ENCODE results near the gene INAFM1.
"Not testable (repeated sequence)": the region's sequence is repeated elsewhere in the genome, so short reads cannot be mapped to it uniquely, and the experiment has no call there.

INAFM1 gene

DNA sequence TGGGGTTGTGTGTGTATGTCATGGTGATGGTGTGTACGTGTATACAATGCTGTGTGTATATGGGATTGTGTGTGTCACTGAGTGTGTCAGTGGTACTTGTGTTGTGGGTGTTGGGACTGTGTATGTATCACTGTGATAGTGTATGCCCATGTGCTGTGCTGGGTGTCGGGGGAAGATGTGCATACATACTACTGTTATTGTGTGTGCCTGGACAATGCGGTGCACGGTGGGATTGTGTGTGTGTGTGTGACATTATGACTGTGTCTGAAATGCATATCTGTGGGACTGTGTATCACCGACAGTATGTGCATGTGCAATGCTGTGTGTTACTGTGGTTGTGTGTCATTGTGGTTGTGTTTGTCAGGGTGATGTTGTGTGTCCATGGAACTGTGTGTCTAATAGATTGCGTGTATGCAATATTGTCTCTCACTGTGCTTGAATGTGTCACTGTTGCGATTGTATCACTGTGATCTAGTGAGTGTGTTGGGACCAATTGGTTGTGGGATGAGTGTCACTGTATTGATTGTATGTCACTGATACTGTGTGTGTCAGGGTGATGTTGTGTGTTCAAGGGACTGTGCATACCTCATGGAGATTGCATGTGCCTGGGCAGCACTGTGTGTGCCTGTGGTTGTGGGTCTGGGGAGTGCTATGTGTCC lies 32.6 kb upstream of the INAFM1 start:
- DNase-seq: no peak

DNA sequence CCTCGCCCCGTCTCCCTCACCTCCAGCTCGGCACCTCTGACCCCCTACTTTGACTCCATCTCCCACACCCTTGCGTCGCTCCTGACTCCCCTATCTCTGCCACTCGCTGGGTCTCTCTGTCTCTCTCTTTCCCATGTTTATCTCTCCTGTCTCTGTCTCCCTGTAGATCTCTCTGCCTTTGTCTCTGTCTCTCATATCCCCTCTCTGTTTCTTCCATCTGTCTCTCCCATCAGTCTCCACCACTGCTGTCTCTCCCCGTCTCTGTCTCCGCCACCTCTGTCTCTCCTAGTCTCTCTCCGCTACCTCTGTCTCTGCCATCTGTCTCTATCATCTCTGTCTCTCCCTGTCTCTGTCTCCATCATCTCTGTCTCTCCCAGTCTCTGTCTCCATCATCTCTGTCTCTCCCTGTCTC lies 31.3 kb upstream of the INAFM1 start:
- DNase-seq: no peak

DNA sequence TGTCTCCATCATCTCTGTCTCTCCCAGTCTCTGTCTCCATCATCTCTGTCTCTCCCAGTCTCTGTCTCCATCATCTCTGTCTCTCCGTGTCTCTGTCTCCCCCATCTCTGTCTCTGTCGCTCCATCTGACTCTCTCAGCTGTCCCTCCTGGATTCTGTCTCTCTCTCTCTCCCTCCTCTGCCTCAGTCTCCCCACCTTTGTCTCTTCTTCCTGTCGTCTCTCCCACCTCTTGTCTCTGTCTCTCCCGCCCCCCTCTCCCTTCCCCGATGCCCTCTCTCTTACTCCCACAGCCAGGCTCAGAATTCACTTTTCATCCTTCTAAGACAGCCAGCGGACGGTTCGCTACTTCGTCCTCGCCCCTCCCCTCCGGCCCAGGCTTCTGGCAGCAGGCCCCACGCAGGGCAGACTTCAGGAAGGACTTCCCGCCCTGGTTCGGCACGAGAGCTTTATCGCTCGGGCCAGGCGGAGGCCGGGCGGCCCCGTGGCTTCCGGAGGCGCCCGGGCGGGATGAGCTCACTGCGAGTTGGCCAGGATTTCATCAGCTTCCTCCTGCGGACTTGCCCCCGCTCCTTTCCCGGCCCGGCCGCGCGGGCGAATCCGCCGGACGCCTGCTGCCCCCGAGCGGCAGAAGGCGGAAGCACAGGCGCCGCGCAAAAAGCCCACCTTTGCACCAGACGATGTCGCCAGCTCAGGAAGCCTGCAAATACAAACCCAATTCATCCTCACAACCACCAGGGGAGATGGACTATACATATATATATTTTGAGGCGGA lies 30.7 kb upstream of the INAFM1 start:
- peak; percentile 77 for DNase-seq

DNA sequence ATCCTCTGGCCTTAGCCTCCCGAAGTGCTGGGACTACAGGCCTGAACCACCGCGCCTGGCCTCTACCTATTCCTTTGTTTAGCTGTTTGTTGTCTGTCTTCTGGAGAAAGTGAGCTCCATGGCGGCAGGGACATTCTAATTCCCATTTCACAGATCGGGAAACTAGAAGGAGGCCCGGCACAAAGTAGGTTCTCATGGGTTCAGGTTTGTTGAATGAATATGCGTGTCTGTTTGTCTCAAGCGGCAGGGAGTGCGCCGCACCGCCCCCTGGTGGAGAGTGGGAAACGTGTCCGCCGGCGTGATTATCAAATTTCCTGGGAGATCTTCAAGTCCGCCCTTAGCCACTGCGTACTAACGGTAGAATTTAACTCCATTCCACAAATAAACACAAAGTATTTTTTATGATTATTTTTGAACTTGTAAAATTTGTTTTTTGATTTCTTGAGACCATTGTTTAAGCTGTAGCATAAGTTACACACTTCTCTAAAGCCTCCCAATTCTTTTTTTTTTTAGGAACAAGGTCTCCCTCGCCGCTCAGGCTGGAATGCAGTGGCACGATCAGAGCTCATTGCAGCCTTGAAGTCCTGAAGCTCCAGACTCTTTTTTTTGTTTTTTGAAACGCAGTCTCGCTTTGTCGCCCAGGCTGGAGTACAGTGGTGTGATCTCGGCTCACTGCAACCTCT lies 27.2 kb upstream of the INAFM1 start:
- peak; percentile 27 for DNase-seq

DNA sequence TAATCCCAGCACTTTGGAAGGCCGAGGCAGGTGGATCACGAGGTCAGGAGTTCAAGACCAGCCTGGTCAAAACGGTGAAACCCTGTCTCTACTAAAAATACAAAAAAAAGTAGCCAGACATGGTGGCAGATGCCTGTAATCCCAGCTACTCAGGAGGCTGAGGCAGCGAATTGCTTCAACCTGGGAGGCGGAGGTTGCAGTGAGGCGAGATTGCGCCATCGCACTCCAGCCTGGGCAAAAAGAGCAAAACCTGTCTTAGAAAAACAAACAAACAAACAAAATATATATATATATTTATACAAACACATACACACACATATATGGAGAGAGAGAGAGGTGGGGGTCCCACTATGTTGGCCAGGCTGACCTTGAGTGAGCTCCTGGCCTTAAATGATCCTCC lies 21.7 kb upstream of the INAFM1 start:
- not testable (repeated sequence) for DNase-seq

DNA sequence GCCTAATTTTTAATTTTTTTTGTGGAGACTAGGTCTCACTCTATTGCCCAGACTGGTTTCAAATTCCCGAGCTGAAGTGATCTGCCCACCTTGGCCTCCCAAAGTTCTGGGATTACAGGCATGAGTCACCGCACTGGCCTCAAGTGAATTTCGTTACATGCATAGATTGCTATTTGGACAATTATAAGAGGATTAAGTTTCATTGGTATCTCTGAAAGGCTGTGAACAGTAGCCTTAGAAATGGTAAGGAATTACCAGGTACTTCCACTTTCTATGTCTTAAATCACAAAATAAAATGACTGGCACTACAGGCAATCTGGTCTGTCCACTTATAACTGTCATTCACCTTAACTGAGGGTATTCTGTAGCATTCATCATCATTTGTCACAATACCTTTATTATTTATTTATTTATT lies 21.2 kb upstream of the INAFM1 start:
- DNase-seq: no peak

DNA sequence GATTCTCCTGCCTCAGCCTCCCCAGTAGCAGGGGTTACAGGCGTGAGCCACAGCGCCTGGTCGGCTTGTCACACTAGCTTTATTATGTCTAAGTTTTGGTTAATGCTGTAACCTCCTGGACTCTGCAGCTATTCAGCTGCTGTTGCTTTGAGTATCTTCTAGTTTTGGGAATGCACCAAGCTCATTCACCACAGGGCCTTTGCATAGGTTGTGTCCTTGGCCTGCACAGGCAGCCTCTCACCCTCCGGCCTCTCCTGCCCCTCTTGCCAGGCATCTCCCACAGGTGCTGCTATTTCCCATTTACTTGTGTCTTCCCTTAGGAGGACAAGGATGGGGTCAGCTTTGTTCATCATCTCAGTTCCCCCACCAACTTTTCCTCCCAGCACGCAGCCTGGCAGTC lies 20.7 kb upstream of the INAFM1 start:
- no peak for DNase-seq

DNA sequence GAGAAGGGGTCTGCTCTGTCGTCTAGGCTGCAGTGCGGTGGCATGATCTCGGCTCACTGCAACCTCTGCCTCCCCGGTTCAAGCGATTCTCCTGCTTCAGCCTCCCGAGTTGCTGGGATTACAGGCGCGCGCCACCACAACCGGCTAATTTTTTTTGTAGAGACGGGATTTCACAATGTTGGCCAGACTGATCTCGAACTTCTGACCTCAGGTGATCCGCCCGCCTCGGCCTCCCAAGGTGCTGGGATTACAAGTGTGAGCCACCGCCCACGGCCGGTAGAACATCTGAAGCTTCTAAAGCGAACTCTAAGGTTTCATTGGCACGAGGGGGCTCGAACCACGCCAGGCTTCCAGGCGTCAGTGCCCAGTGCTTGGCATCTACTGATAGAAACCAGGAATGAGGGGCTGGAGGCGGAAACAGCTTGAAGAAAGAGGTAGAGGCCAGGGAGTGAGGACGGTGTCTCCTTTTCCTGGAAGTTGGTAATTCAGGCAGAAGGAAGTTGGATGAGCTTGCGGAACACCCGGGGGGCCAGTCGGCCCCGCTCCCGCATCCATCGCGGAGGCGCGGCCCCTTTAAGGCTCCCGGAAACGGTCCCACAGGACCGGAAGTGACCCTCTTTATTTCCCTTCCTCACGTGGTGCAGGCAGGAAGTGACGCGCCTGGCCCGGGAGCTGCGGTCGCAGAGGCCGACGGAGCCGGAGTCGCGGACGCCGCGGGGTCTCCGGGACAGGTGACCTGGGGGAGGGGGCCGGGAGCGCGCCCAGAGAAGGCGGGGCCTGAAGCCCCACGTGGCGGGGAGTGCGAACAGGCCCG lies 18.6 kb upstream of the INAFM1 start, which contains the start of gene CCDC9:
CCDC9 (plus strand) TSS at position 647 of the 814 bp plus-strand sequence. CDS start 1,876 bp downstream, outside the sequence.
- peak; percentile 100 for DNase-seq

DNA sequence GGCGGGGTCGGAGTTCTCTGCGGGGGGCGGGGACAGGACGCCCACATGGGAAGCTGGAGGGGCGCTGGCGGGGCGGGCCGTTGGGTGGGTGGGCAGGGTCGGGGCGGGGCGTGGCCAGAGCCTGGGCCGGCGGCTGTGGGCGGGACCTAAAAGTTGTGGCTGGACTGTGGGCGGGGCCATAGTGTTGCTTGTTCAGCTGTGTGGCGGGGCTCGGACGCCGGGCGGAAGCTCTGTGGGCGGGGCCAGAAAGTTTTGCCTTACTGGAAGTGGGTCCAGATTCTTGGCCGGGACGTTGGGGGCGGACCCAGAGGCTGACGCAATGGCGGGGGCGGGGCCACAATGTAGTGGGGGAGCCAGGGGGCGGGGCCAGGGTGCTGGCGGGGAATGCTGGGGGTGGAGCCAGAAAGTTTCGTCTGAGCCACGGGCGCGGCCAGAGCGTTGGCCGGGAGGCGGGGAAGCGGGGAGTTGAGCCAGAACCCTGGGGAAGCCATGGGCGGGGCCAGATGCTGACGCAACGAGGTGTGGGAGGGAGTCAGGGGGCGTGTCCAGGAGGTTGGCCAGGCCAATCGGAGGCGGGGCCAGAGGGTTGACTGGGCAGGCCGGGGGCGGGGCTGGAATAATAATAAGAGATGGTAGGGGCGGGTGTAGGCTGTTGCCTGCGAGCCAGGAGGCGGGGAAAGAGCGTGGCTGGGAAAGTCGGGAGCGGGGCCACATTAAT lies 17.8 kb upstream of the INAFM1 start:
- peak; percentile 100 for DNase-seq

DNA sequence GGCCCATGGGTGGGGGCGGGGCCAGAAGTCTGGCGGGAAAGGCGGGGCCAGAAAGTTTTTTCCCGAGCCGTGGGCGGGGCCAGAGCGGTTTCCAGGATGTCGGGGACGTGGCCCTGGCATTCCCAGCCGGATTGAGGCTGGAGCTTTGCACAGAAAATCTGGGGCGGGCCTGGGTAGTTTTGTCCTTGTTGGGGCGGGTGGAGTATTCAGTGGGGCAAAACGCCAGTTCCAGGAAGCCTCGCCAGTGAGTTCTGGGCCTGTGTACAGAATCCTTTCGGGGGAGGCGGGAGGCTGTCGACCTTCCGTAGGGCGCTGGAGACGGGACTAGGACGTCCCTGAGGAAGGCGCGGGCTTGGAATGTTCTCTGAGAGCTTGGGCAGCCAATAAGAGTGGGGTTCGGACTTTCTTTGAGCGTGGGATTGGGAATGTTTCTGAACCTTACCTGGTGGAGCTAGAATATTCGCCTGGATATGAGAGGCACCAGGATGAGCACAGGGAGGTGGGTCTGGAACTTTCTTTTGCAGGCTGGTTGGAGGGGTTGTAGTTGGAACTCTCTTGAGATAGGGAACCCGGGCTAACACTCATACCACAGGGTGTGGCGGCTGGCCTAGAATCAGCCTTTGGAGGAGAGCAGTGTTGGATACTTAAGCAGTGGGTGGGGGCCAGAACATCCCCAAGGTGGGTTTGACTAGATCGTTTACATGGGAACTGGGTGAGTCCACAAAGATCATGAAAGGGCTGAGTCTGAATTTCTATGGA lies 17.1 kb upstream of the INAFM1 start:
- peak; percentile 52 for DNase-seq

DNA sequence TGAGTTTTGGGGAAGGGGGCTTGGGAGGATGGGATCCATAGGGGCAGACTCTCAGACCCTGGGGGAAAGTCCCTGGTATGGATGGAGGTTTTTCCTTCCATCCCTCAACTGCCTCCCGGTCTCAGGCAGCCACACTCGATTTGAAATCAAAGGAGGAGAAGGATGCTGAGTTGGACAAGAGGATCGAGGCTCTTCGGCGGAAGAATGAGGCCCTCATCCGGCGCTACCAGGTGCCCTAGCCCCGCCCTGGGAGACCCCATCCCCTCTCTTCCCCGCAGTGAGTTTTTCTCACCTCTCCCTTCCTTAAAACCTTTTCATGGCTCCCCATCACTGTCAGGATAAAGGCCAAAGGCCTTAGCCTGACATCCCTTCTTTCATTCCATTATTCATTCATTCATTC lies 16.3 kb upstream of the INAFM1 start:
- no peak for DNase-seq

DNA sequence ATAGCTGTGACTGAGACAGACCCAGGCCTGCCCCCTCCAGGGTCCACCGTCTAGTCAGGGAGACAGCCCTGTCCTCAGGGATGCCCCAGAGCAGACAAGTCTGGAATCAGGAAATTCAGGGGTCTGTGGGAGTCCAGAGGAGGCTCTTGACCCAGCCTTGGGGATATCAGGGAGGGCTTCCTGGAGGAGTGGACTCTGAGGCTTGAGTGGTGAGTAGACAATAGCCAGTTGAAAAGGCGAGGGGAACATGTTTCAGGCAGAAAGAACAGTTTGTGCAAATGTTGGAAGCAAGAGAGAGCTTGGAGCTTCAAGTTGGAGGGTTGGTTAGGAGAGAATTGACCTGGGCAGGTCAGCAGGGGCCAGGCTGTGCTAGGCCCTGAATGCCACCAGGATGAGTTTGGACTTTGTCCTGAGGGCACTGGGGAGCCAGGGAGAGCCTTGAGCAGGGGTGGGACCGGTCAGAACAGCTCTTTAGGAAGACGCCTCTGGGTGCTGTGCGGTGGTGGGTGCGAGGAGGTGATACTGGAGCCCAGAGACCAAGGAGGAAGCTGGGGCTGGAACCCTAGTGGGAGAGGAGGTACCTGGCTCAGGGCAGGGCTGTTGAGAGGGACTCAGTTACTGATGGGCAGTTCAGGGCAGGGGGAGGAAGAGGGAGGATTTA lies 15.7 kb upstream of the INAFM1 start:
- DNase-seq: no peak

DNA sequence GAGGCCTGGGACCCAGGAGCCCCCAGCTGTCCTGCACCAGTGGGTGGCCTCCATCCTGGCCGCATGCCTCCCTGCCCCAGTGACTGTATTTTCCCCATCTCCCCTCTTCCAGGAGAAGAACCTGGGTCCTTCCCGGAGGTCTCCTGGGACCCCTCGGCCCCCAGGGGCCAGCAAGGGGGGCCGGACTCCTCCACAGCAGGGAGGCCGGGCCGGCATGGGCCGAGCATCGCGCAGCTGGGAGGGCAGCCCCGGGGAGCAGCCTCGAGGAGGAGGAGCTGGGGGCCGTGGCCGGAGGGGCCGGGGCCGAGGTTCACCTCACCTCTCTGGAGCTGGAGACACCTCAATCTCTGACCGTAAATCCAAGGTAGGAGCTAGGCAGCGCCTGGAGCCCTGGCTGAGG lies 14.2 kb upstream of the INAFM1 start:
- DNase-seq: no peak

DNA sequence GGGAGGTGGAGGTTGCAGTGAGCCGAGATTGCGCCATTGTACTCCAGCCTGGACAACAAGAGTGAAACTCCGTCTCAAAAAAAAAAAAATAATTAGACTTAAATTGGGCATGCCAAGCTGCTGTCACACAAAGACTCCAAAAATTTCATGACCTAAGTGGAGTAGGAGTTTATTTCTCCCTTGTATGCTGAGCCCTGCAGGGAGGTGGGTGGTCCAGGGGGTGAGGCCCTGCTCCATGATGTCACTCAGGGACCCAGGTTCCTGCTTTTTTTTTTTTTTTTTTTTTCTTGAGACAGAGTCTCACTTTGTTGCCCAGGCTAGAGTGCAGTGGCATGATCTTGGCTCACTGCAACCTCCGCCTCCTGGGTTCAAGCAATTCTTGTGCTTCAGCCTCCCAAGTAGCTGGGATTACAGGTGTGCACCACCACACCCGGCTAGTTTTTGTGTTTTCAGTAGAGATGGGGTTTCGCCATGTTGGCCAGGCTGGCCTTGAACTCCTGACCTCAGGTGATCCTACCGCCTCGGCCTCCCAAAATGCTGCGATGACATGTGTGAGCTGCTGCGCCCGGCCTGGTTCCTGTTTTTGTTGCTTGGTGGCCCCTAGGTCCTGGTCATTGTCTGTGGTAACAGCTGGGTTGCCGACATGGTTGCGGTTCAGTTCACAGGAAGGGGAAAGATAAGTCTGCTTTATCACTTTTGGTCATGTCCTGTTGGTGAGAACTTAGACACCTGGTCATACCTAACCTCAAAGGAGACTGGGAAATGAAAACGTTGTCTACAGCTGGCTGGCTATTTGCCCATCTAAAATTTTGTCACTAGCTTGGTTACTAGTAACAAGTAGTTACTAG lies 12.5 kb upstream of the INAFM1 start:
- not testable (repeated sequence) for DNase-seq

DNA sequence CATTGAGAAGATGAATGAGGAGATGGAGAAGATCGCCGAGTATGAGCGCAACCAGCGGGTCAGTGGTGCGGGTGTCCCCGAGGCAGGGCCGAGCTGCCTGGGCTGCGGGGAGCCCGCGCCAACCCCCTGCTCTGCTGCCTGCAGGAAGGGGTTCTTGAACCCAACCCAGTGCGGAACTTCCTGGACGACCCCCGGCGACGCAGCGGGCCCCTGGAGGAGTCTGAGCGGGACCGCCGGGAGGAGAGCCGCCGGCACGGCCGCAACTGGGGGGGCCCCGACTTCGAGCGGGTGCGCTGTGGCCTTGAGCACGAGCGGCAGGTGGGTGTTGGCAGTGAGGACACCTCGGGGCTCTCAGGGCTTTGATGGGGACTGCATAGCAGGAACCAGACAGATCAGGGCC lies 10.1 kb upstream of the INAFM1 start:
- no peak for DNase-seq

DNA sequence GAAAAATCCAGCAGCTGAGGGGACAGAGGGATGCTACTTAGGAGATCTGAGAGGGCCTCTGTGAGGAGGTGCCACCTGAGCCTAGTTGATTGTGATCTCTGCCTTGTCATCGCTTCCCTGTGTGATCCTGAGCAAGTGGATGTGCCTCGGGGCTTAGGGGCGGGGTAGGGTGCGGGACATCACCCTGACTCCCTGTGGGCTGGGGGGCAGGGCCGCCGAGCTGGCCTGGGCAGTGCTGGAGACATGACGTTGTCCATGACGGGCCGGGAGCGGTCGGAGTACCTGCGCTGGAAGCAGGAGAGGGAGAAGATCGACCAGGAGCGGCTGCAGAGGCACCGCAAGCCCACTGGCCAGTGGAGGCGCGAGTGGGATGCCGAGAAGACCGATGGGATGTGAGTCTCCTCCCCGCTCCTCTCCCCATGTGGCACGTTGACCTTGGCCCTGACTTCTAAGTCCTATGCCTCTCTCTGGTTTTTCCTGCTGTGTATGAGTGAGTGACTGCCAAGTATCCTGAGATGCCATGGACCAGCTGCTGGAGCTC lies 8.2 kb upstream of the INAFM1 start:
- DNase-seq: no peak

DNA sequence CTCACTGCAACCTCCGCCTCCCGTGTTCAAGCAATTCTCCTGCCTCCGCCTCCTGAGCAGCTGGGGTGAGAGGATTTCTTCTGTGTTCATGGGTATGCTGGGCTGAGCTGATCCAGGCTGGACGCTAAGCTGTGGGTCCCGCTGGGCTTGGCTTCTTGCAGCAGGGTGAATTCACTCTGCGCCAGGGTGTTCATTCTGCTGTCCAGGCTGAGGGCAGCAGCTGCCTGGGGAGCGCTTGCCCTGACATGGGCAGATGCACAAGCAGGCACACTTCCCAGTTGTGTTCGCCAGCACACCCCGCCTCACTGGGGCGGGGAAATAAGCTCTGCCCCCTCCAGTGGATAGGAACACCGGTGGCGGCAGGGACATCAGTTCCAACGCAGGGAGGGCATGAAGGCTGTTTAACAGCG lies 7.3 kb upstream of the INAFM1 start:
- DNase-seq: no peak

DNA sequence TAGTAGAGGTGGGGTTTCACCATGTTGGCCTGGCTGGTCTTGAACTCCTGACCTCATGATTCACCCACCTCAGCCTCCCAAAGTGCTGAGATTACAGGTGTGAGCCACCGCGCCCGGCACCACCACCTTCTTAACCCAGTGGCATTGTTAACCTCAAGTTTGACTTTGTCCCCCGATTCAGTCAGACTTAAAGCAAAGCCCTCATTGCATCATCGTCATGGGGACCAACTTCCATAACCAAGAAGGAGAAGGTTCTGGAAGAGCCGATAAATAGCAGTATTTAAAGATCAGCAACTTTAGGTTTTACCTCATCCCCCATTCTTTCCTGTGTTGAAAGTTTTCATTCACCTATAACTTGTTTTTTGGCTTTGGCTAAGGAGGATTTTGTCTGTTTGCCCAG lies 6.7 kb upstream of the INAFM1 start:
- no peak for DNase-seq

DNA sequence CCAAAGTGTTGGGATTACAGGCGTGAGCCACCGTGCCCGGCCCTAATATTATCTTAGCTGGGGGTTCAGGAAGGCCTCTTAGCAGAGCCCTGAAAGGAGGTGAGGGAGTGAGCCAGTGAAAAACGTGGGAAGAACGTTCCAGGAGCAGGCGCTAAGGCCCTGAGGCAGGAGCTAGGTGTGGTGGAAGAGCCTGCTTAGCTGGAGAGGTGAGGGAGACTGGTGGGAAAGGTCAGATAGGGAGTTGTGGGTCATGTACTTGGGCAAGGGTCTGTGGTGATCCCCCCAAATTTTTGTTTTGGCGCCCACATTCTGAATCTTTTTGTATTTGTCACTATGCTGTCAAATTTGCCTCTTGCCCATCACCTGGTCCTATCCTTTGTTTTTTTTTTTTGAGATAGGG lies 5.1 kb upstream of the INAFM1 start:
- no peak for DNase-seq

DNA sequence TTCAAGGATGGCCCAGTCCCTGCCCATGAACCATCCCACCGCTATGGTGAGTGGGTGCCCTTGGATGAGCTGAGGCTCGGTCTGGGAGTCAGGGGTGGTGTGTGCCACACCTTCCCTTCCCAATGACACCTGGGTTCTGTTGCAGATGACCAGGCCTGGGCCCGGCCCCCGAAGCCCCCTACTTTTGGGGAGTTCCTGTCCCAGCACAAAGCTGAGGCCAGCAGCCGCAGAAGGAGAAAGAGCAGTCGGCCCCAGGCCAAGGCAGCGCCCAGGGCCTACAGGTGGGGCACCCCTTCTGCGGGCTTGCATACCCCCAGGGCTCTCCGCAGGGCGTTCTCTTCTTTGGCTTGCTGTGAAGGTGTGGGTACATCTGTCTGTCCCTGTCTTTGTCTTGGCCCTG lies 4.3 kb upstream of the INAFM1 start:
- no peak for DNase-seq
